Stomach smooth muscle (tissue), 2 donors: ENCODE results near the gene SNX24.
"Not testable (repeated sequence)": the region's sequence is repeated elsewhere in the genome, so short reads cannot be mapped to it uniquely, and the experiment has no call there.

Experiments
- H3K27ac ChIP-seq: one replicate; pipeline ENCODE4 v1.7.0; 2013; ENCODE audit warnings: mild to moderate bottlenecking, low read length, inconsistent platforms
- H3K27me3 ChIP-seq, 2 donors: one replicate each; pipeline ENCODE4 v1.7.0; 2013; ENCODE audit warnings: low read length in 2 of 2; ENCODE audit not compliant: insufficient read depth in 2 of 2, control insufficient read depth in 1 of 2
- H3K36me3 ChIP-seq, 2 donors: one replicate each; pipeline ENCODE4 v1.7.0; 2013; ENCODE audit warnings: low read length in 2 of 2; ENCODE audit not compliant: control insufficient read depth in 2 of 2, insufficient read depth in 2 of 2
- H3K4me1 ChIP-seq: one replicate; pipeline ENCODE4 v1.7.0; 2013; ENCODE audit warnings: low read length; ENCODE audit not compliant: control insufficient read depth, insufficient read depth
- H3K4me3 ChIP-seq, 2 donors: one replicate each; pipeline ENCODE4 v1.7.0; 2013; ENCODE audit warnings: low read length in 2 of 2
- H3K9ac ChIP-seq, 2 donors: one replicate each; pipeline ENCODE4 v1.7.0; 2013; ENCODE audit warnings: low read length in 2 of 2, mild to moderate bottlenecking in 1 of 2
- H3K9me3 ChIP-seq, 2 donors: one replicate each; pipeline ENCODE4 v1.7.0; 2013; ENCODE audit warnings: low read length in 2 of 2; ENCODE audit not compliant: control insufficient read depth in 2 of 2
- donor health status: healthy.
- donor health status: Pancreatic carcinoma.

SNX24 gene

DNA sequence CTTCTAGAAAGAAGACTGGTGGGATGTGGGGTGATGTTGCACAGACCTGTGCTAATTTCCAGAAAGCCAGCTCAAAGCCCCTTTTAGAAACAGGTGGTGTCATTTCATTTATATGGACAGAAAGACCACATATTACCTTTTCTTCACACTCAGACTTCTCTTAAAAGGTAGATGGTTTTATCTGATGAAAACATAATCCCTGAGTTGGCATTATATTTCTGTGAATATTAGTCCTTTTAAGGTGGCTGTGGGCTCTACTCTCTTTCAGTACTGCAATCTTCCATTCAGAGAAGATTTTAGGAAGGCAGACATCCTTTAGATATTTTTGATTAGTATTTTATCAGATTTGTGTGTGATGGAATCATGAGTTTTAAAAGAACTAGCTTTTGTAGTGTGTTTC is 117.9 kb downstream of the SNX24 start:
- H3K9ac ChIP-seq, result no peak overlapping the region
- no peaks in the 10 kb centered on the region for H3K4me1 ChIP-seq
- no peak overlapping the region for H3K27ac ChIP-seq
- no peaks in the 10 kb centered on the region for H3K9me3 ChIP-seq
- no peaks in the 10 kb centered on the region for H3K27me3 ChIP-seq
- no peak overlapping the region for H3K4me3 ChIP-seq
- H3K36me3 ChIP-seq, result no peaks in the 10 kb centered on the region

DNA sequence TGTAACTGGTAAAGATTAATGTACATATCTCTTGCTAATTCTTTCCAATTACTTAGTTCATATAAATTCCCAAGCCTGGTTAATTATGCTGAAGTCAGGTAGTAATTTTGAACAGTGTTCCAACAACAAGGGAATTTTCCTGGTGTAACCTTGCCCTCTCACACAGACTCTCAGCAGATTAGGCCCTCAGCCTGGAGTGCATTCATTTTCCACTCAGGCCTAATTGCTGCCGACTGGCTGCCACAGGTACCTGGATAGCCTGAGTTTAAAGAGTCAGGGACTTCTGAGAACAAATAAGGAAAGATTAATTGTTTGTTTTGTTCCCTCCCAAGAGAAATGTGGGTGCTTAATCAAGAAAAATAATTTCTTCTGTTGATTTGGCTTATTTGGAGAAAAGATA is 119.7 kb downstream of the SNX24 start:
- Histone ChIP-seq H3K36me3 (no peaks in the 10 kb centered on the region), H3K9ac (no peak overlapping the region), H3K27me3 (no peaks in the 10 kb centered on the region), H3K4me1 (no peaks in the 10 kb centered on the region), H3K4me3 (no peak overlapping the region), H3K9me3 (no peaks in the 10 kb centered on the region), H3K27ac (no peak overlapping the region)

DNA sequence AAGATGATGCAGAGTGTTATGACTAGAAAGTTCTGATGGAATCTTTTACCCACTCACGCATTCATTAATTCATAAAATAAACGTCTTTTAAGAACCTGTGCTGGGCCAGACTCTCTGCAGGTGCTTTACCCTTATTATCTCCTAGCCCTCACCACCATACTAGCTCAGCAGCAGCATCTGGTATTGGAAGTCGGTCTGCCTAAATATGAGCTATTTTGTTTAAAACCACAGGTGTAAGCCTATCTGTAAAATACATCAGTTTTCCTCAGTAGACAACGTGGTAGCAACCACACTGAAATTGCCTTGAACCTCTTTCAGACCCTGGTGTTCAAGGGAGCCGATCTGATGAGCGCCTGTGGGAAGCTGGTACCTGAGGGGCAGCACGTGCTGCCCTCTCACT is 121.7 kb downstream of the SNX24 start:
- no peaks in the 10 kb centered on the region for H3K27me3 ChIP-seq
- no peaks in the 10 kb centered on the region for H3K36me3 ChIP-seq
- no peak overlapping the region for H3K27ac ChIP-seq
- H3K4me3 ChIP-seq, result no peak overlapping the region
- H3K9me3 ChIP-seq, result no peaks in the 10 kb centered on the region
- no peak overlapping the region for H3K9ac ChIP-seq
- H3K4me1 ChIP-seq, result no peaks in the 10 kb centered on the region

DNA sequence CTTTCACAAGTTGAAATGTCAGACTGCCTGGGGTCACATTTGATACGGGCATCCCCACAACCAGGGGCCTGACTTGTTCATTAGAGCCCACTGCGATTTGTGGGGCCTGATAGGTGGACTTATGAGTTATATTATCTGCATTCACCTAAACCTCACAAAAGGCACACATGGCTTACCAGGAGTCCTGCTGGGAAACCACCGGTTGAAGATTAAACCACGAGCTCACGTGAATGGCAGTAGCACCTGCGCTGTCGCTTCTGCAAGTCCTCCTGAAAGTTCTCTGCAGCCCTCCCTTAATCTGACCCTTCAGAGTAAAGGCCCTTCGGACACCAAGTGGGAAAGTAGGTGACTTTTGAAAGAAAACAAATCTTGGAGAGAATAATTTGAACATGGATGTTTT is 122.2 kb downstream of the SNX24 start:
- no peak overlapping the region for H3K4me3 ChIP-seq
- no peaks in the 10 kb centered on the region for H3K27me3 ChIP-seq
- H3K27ac ChIP-seq, result no peak overlapping the region

DNA sequence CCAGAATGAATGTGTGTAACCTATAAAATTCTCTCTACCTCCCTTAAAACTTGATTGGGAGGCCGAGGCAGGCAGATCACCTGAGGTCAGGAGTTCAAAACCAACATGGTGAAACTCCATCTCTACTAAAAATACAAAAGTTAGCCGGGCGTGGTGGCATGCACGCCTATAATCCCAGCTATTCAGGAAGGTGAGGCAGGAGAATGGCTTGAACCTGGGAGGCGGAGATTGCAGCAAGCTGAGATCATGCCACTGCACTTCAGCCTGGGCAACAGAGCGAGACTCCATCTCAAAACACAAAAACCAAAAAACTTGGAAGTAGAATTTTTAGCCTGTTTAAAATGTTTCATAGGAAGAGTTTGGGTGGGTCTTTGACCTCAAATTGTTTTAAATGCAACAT is 122.6 kb downstream of the SNX24 start:
- not testable (repeated sequence) for H3K9me3 ChIP-seq, H3K36me3 ChIP-seq, H3K4me3 ChIP-seq, H3K27me3 ChIP-seq, H3K27ac ChIP-seq, H3K9ac ChIP-seq, H3K4me1 ChIP-seq

More for the DNA sequence above, 122.2 kb downstream of the SNX24 start:
- no peak overlapping the region for H3K9ac ChIP-seq
- no peaks in the 10 kb centered on the region for H3K36me3 ChIP-seq
- no peaks in the 10 kb centered on the region for H3K9me3 ChIP-seq
- no peaks in the 10 kb centered on the region for H3K4me1 ChIP-seq

DNA sequence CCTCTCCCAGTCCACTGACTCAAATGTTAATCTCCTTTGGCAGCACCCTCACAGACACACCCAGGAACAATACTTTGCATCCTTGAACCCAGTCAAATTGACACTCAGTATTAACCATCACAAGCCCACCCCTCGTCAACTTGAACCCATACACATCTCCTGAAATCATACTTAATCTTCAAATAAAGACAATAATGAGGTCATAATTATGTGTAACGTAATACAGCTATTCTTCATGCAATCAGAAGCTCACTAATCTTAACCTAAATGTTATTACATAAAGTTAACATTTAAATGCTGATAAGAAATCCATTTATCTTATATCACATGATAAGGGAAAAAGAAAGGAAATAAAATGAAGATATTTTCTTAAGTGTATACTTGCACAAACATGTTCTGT is 125.9 kb downstream of the SNX24 start:
- Histone ChIP-seq H3K27me3 (no peaks in the 10 kb centered on the region), H3K4me1 (no peaks in the 10 kb centered on the region), H3K36me3 (no peaks in the 10 kb centered on the region), H3K4me3 (no peak overlapping the region), H3K9ac (no peak overlapping the region), H3K27ac (no peak overlapping the region), H3K9me3 (no peaks in the 10 kb centered on the region)

DNA sequence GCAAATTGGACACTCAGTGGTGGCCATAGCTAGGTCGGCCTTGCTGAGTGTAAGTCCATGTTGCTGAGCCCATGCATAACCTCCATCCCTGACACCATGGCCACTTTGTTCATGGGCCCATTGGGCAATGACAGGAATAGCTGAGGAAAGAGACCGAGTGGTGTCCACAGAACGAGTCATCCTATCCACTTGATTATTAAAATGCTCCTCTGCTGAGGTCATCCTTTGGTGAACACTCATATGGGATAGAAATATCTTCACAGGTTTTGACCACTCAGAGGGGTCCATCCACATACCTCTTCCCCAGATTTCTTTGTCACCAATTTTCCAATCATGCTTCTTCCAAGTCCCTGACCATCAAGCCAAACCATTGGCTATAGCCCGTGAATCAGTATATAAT is 127.5 kb downstream of the SNX24 start:
- Histone ChIP-seq H3K4me1 (no peaks in the 10 kb centered on the region), H3K9ac (no peak overlapping the region), H3K27me3 (no peaks in the 10 kb centered on the region), H3K9me3 (no peaks in the 10 kb centered on the region), H3K4me3 (no peak overlapping the region), H3K27ac (no peak overlapping the region), H3K36me3 (no peaks in the 10 kb centered on the region)

DNA sequence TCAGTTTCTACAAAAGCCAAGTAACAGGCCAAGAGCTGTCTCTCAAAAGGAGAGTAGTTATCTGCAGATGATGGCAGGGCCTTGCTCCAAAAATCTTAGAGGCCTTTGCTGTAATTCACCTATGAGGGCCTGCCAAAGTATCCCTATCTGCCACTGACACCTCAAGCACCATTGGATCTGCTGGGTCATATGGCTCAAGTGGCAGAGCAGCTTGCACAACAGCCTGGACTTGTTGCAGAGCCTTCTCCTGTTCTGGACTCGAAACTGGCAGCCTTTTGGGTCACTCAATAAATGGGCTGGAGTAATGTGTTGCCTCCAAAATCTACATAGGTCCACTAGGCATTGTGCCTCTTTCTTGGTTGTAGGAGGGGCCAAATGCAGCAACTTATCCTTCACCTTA is 128.3 kb downstream of the SNX24 start:
- not testable (repeated sequence) for H3K9me3 ChIP-seq, H3K4me3 ChIP-seq, H3K27me3 ChIP-seq, H3K27ac ChIP-seq, H3K9ac ChIP-seq, H3K36me3 ChIP-seq, H3K4me1 ChIP-seq

DNA sequence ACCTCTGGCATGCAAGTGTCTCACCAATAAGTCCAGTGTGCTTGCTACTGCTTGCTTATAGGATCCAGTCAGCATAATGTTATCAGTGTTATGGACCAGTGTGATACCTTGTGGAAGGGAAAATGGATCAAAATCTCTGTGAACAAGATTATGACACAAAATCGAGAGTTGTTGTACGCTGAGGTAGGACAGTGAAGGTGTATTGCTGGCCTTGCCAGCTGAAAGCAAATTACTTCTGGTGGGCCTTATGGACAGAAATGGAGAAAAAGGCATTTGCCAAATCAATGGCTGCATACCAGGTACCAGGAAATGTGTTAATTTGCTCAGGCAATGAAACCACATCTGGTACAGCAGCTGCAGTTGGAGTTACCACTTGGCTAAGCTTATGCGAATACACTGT is 128.8 kb downstream of the SNX24 start:
- H3K36me3 ChIP-seq, H3K9me3 ChIP-seq, H3K9ac ChIP-seq, H3K4me3 ChIP-seq, H3K4me1 ChIP-seq, H3K27me3 ChIP-seq, H3K27ac ChIP-seq: not testable (repeated sequence)

DNA sequence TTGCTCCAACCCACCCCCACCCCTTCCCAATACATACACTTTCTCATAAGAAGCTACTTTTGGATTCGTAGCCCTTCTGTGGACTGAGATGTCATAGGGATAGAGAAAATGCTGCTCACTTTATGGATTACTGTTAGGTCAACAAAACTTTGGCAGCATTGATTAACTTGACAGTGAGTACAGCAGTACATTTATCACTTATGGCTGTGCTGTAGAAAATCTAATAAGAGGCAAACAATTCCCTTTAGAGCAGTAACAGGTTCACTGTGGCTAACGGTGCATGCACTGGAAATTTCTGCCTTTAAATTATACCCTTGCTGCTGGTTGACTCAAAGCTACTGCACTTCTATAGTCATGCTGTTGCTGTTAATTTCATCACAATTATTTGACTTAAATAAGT is 131.9 kb downstream of the SNX24 start:
- Histone ChIP-seq H3K27ac (no peak overlapping the region), H3K4me1 (no peaks in the 10 kb centered on the region), H3K4me3 (no peak overlapping the region), H3K36me3 (no peaks in the 10 kb centered on the region), H3K9ac (no peak overlapping the region), H3K27me3 (no peaks in the 10 kb centered on the region), H3K9me3 (no peaks in the 10 kb centered on the region)

DNA sequence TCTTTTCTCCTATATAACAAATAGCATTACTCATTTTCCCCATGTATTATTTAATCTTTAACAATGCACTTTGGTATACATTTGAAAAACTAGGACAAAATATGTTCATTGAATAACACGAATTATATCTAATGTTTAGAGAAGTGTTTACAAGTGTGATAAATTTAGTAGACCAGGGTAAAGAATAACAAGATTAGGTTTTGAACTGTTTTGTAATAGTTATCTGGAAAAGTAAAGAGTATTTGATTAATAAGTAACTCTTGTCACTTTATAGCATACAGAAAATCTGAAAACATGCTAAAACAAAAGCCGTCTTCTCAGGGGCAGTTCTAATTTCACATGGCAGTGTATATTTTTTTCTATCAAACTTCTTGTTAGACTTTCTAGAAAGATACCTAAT is 132.7 kb downstream of the SNX24 start:
- Histone ChIP-seq H3K27ac (no peak overlapping the region), H3K27me3 (no peaks in the 10 kb centered on the region), H3K9me3 (no peaks in the 10 kb centered on the region), H3K9ac (no peak overlapping the region), H3K4me3 (no peak overlapping the region), H3K4me1 (no peaks in the 10 kb centered on the region), H3K36me3 (no peaks in the 10 kb centered on the region)
